ENCODE results near the gene ZNF654. TPM values are rescaled to one million over a fixed set of nuclear protein-coding genes. Genes with fewer than 3 reads are reported as not detected.

Gene ZNF654
- total RNA-seq, 4 donors from 2014 or later = 13.7 to 31.5 (median 15.7) TPM

GRCh38 chr3:88025001-88025552 is 34.0 kb upstream of the ZNF654 start:
- Histone ChIP-seq H3K36me3 (no peaks in the 10 kb centered on the region), H3K4me1 (no peaks in the 10 kb centered on the region), H3K27ac (no peak overlapping the region), H3K9me3 (peaks cover 0 to 28% (median 0%) of the 10 kb centered on the region in 4 donors), H3K27me3 (no peaks in the 10 kb centered on the region), H3K4me3 (no peak overlapping the region)
- TF ChIP-seq CTCF (IDR thresholded peaks at IDR 0.05) = no peak
- 71 to 72% methylated on average over 4 of the region's 4 CpGs for WGBS, 2 donors
- DNase-seq (ENCODE audit: low spot score in 2 of 2) = no peak

GRCh38 chr3:88028876-88029275 is 30.2 kb upstream of the ZNF654 start:
- WGBS, 2 donors = 98 to 99% methylated on average over 2 of the region's 2 CpGs
- H3K27me3 ChIP-seq = no peaks in the 10 kb centered on the region
- H3K27ac ChIP-seq = no peak overlapping the region
- peaks cover 0 to 28% (median 0%) of the 10 kb centered on the region in 4 donors for H3K9me3 ChIP-seq
- H3K36me3 ChIP-seq = no peaks in the 10 kb centered on the region
- H3K4me1 ChIP-seq = peaks cover 0 to 16% (median 0%) of the 10 kb centered on the region in 4 donors
- no peak for DNase-seq (ENCODE audit: low spot score in 2 of 2)
- H3K4me3 ChIP-seq = no peak overlapping the region
- TF ChIP-seq CTCF (IDR thresholded peaks at IDR 0.05) (no peak), POLR2A (IDR thresholded peaks at IDR 0.05) (no peak), EP300 (IDR thresholded peaks at IDR 0.05) (no peak)

GRCh38 chr3:88030210-88030609 is 28.8 kb upstream of the ZNF654 start:
- WGBS, 2 donors = 41 to 46% methylated on average over 3 of the region's 3 CpGs
- H3K27ac ChIP-seq = no peak overlapping the region
- no peak for TF ChIP-seq POLR2A (IDR thresholded peaks at IDR 0.05)
- TF ChIP-seq EP300 (IDR thresholded peaks at IDR 0.05) = no peak
- no peak for TF ChIP-seq CTCF (IDR thresholded peaks at IDR 0.05)

GRCh38 chr3:88031642-88032077 is 27.4 kb upstream of the ZNF654 start:
- no peaks in the 10 kb centered on the region for H3K36me3 ChIP-seq
- WGBS, 2 donors = 3 to 5% methylated on average over 1 of the region's 1 CpG

More at GRCh38 chr3:88030210-88030609, 28.8 kb upstream of the ZNF654 start:
- H3K9me3 ChIP-seq = peaks cover 0 to 28% (median 0%) of the 10 kb centered on the region in 4 donors
- DNase-seq (ENCODE audit: low spot score in 2 of 2) = no peak
- H3K4me1 ChIP-seq = peaks cover 0 to 23% (median 0%) of the 10 kb centered on the region in 4 donors
- H3K4me3 ChIP-seq = peak overlapping the region in 2 of 4 donors; percentile 1 to 12
- H3K27me3 ChIP-seq = no peaks in the 10 kb centered on the region
- no peaks in the 10 kb centered on the region for H3K36me3 ChIP-seq

More at GRCh38 chr3:88031642-88032077, 27.4 kb upstream of the ZNF654 start:
- TF ChIP-seq CTCF (IDR thresholded peaks at IDR 0.05) (no peak), POLR2A (IDR thresholded peaks at IDR 0.05) (no peak), EP300 (IDR thresholded peaks at IDR 0.05) (no peak)
- peaks cover 0 to 23% (median 0%) of the 10 kb centered on the region in 4 donors for H3K4me1 ChIP-seq
- H3K27ac ChIP-seq = peak overlapping the region; percentile 2 to 83 (median 66)
- peak overlapping the region; percentile 1 to 45 (median 34) for H3K4me3 ChIP-seq
- peaks cover 0 to 18% (median 0%) of the 10 kb centered on the region in 4 donors for H3K9me3 ChIP-seq
- no peak for DNase-seq (ENCODE audit: low spot score in 2 of 2)
- H3K27me3 ChIP-seq = no peaks in the 10 kb centered on the region
